Fibroblast of lung (primary cell): ENCODE measurements around the gene ZNF516. TPM values are rescaled to one million over a fixed set of nuclear protein-coding genes. Genes with fewer than 3 reads are reported as not detected.

Experiments used
- DNase-seq, 2 donors: peaks; one replicate each; pipeline versions ENCODE4 v3.0.0 to v3.0.0-alpha.2; 2010; ENCODE audit warnings: low read depth in 2 of 2
- H2AFZ ChIP-seq: 2 replicates; pipeline ENCODE4 v1.5.1; 2012; ENCODE audit warnings: low read length, control low read depth, inconsistent platforms
- H3K27ac ChIP-seq: 2 replicates; pipeline ENCODE4 v1.5.1; 2011; ENCODE audit warnings: low read length, control low read depth; ENCODE audit not compliant: insufficient read depth
- H3K27me3 ChIP-seq: 2 replicates; pipeline ENCODE4 v1.5.1; 2011; ENCODE audit warnings: mild to moderate bottlenecking, low read length; ENCODE audit not compliant: control insufficient read depth, insufficient read depth
- H3K36me3 ChIP-seq: 2 replicates; pipeline ENCODE4 v1.5.1; 2011; ENCODE audit warnings: low read length; ENCODE audit not compliant: control insufficient read depth, insufficient read depth
- H3K4me1 ChIP-seq: 2 replicates; pipeline ENCODE4 v1.5.1; 2011; ENCODE audit warnings: low read length; ENCODE audit not compliant: control insufficient read depth, insufficient read depth; ENCODE audit errors: extremely low read depth
- H3K4me2 ChIP-seq: 2 replicates; pipeline ENCODE4 v1.5.1; 2011; ENCODE audit warnings: low read length, control low read depth; ENCODE audit not compliant: insufficient read depth; ENCODE audit errors: extremely low read depth
- H3K4me3 ChIP-seq, 4 experiments: fragments of 200-600 bp in 1 of 4; sonication (generic) in 1 of 4; replicated peaks in 1 of 4; 2 replicates each; pipeline ENCODE4 v1.5.1; 2011 to 2016; ENCODE audit warnings: low read length in 4 of 4, low read depth in 3 of 4, mild to moderate bottlenecking in 3 of 4, control low read depth in 2 of 4, inconsistent platforms in 1 of 4, mixed read lengths in 1 of 4; ENCODE audit not compliant: insufficient read depth in 1 of 4; ENCODE audit errors: control extremely low read depth in 1 of 4
- H3K79me2 ChIP-seq: 2 replicates; pipeline ENCODE4 v1.5.1; 2012; ENCODE audit warnings: mild to moderate bottlenecking, low read length, inconsistent platforms; ENCODE audit not compliant: control insufficient read depth, insufficient read depth
- H3K9ac ChIP-seq: 2 replicates; pipeline ENCODE4 v1.5.1; 2011; ENCODE audit warnings: mild to moderate bottlenecking, low read length, control low read depth; ENCODE audit not compliant: insufficient read depth
- H3K9me3 ChIP-seq: 2 replicates; pipeline ENCODE4 v1.5.1; 2012; ENCODE audit warnings: low read depth, low read length; ENCODE audit not compliant: control insufficient read depth, insufficient read depth
- H4K20me1 ChIP-seq: 2 replicates; pipeline ENCODE4 v1.5.1; 2011; ENCODE audit warnings: low read length; ENCODE audit not compliant: control insufficient read depth, insufficient read depth; ENCODE audit errors: extremely low read depth
- EZH2 ChIP-seq: IDR thresholded peaks from 2 replicates; pipeline ENCODE4 v1.5.1; 2012; ENCODE audit warnings: low read length, control low read depth, mild to moderate bottlenecking; ENCODE audit errors: missing control alignments
- polyA plus RNA-seq, 2 donors: library from polyadenylated mRNA; depleted of rRNA in 1 of 2; stranded (reverse) in 1 of 2; unstranded in 1 of 2; fragments of >200 nt; gene quantifications; 2 replicates each; pipeline ENCODE4 v1.2.1, GENCODE V29; 2011 to 2012; ENCODE audit warnings: missing spikeins in 1 of 2
- total RNA-seq: library from RNA; depleted of rRNA; stranded (reverse); fragments of >200 nt; gene quantifications from 2 replicates; pipeline ENCODE4 v1.2.1, GENCODE V29; 2014
- TF ChIP-seq, protein P1 (sequence below), 2 donors: IDR thresholded peaks in 1 of 2; conservative IDR thresholded peaks in 1 of 2; 1 replicate in 1 of 2; 2 replicates in 1 of 2; pipeline ENCODE4 v1.5.1; 2011 to 2012; ENCODE audit warnings: low read length in 2 of 2, control low read depth in 1 of 2, inconsistent platforms in 1 of 2, low read depth in 1 of 2, mild to moderate bottlenecking in 1 of 2

Gene ZNF516
- total and polyA plus RNA-seq, 2 donors (not counting 1 experiment from before 2014, with no cell fraction given) = 7.9 to 32.7 TPM

DNA sequence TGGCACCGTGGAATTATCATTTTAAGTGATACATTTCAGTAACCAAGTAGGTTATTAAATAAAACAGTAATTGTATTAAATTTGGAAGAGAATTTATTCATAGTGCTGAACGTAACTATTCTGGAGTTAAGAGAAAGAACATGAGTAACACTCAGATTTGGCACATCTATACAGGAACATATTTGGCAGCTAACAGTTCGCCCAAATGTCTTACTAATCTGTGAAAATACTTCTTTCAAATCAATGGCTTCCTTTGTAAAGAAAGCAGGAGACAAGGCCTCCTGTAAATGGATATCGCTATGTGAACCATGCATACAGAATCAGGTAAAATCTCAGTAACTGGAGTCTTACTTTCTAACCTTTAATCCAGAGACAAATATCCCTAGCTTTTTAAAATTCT, 64.4 kb downstream of the ZNF516 start:
- H3K27me3 ChIP-seq = no peaks in the 10 kb centered on the region
- no peak overlapping the region for H2AFZ ChIP-seq
- H3K36me3 ChIP-seq = peaks cover 7% of the 10 kb centered on the region
- peak; percentile 50 to 81 for DNase-seq
- no peak overlapping the region for H3K4me2 ChIP-seq
- no peaks in the 10 kb centered on the region for H3K4me1 ChIP-seq
- H4K20me1 ChIP-seq = peaks cover 2% of the 10 kb centered on the region
- H3K9ac ChIP-seq = no peak overlapping the region
- no peak for TF ChIP-seq EZH2
- TF ChIP-seq, protein P1, sequence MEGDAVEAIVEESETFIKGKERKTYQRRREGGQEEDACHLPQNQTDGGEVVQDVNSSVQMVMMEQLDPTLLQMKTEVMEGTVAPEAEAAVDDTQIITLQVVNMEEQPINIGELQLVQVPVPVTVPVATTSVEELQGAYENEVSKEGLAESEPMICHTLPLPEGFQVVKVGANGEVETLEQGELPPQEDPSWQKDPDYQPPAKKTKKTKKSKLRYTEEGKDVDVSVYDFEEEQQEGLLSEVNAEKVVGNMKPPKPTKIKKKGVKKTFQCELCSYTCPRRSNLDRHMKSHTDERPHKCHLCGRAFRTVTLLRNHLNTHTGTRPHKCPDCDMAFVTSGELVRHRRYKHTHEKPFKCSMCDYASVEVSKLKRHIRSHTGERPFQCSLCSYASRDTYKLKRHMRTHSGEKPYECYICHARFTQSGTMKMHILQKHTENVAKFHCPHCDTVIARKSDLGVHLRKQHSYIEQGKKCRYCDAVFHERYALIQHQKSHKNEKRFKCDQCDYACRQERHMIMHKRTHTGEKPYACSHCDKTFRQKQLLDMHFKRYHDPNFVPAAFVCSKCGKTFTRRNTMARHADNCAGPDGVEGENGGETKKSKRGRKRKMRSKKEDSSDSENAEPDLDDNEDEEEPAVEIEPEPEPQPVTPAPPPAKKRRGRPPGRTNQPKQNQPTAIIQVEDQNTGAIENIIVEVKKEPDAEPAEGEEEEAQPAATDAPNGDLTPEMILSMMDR (conservative IDR thresholded peaks at IDR 0.05 in 1 of 2, IDR thresholded peaks at IDR 0.05 in 1 of 2; ENCODE audit: low read depth in 1 of 2, low read length in 2 of 2) = no peak
- no peak overlapping the region for H3K4me3 ChIP-seq
- no peaks in the 10 kb centered on the region for H3K9me3 ChIP-seq
- H3K79me2 ChIP-seq = peaks cover 54% of the 10 kb centered on the region
- H3K27ac ChIP-seq = no peak overlapping the region

DNA sequence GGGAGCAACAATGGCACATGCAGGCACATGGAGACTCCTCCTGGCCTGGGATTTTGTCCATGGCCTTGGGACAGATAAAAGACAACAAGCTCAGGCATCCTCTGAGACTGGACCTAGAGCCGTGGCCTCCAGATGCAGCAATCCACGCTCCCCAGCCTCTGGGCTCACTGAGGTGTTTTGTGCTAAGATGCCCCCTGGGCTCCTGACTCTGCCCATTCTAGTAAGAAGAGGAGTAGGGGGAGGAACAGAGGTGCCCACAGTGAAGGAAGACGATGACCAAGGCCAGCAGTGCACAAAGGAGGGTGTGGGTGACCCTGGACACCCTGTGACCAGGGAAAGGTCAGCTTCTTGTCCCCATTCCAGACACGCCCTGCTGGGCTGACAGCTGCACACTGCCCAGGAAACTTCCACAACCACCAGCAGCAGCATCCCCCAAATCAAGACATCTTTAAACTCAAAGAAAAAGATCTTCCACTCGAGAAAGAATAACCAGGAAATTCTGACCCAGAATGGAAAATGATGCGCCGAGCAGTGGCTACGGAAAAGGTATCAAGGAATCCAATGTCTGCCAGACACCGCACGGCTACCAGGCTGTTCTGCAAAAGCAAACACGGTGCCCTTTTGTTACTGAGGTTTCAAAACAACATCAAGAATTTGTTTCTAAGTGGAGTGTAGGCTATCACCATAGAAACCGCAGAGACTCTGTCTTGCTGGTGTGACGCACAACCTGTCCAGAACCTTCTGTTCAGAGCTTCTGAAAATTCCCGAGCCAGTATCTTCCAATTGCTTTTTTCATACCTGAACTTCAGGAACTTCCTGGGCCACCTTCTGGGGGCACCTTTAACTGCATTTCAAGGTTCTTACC, 65.5 kb downstream of the ZNF516 start:
- H3K4me1 ChIP-seq = no peaks in the 10 kb centered on the region
- H3K27ac ChIP-seq = no peak overlapping the region
- H3K9ac ChIP-seq = no peak overlapping the region
- TF ChIP-seq, protein P1 (conservative IDR thresholded peaks at IDR 0.05 in 1 of 2, IDR thresholded peaks at IDR 0.05 in 1 of 2; ENCODE audit: low read depth in 1 of 2, low read length in 2 of 2) = no peak
- no peak for TF ChIP-seq EZH2
- DNase-seq = peak in 1 of 2 donors; percentile 51
- no peak overlapping the region for H3K4me2 ChIP-seq
- no peak overlapping the region for H2AFZ ChIP-seq
- H3K4me3 ChIP-seq = no peak overlapping the region
- H4K20me1 ChIP-seq = peaks cover 2% of the 10 kb centered on the region
- peaks cover 5% of the 10 kb centered on the region for H3K36me3 ChIP-seq
- H3K79me2 ChIP-seq = peaks cover 53% of the 10 kb centered on the region
- H3K9me3 ChIP-seq = no peaks in the 10 kb centered on the region
- H3K27me3 ChIP-seq = no peaks in the 10 kb centered on the region

DNA sequence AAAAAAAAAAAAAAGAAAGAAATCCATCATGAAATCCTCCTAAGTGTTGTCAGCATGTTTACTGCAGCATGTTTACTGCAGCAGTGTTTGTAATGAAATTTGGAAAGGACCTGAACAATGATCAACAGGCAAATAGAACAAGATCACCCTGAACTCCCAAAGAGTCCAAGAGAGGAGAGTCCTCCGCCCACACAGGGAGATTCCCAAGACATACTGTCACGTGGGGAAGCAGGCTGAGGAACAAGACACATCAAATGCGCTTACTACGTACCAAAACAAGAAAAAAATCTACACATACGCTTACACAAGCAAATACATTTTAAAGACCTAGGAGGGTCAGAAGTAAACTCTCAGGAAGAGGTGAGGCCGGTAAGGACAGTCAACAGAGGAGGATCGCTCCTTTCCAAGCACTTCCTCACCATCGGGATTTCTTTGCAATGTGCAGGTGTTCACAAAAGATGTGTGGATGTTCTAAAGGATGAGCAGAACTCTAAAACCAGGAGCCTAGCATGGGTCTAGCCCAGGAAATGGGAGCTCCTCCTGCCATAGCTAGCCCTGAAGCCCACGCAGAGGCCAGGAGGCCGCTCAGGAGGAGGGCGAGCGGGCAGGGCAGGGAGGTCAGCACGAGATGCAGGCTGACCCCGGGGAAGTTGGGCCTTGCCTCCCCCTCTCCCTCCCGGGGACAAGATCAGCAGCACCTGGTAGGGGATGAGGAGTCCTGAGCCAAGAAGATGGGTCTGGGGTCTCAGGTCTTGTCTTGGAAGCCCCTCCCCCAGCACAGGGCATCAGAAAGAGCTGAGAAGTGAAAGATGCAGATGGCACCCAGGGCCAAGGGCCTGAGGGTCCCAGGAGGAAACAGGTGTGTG, 66.4 kb downstream of the ZNF516 start:
- no peaks in the 10 kb centered on the region for H3K4me1 ChIP-seq
- no peak overlapping the region for H3K4me2 ChIP-seq
- peaks cover 46% of the 10 kb centered on the region for H3K79me2 ChIP-seq
- no peak overlapping the region for H3K4me3 ChIP-seq
- TF ChIP-seq, protein P1 (conservative IDR thresholded peaks at IDR 0.05 in 1 of 2, IDR thresholded peaks at IDR 0.05 in 1 of 2; ENCODE audit: low read depth in 1 of 2, low read length in 2 of 2) = no peak
- no peak for TF ChIP-seq EZH2
- no peak overlapping the region for H2AFZ ChIP-seq
- no peak overlapping the region for H3K9ac ChIP-seq
- H3K27ac ChIP-seq = no peak overlapping the region
- no peaks in the 10 kb centered on the region for H3K9me3 ChIP-seq
- DNase-seq = peak in 1 of 2 donors; percentile 21
- H4K20me1 ChIP-seq = peaks cover 2% of the 10 kb centered on the region
- H3K36me3 ChIP-seq = peaks cover 2% of the 10 kb centered on the region
- no peaks in the 10 kb centered on the region for H3K27me3 ChIP-seq
